Non-pigmented ciliary epithelial cell (primary cell): Measurements from ENCODE around the gene ACTN3.
"Not testable (repeated sequence)": the region's sequence is repeated elsewhere in the genome, so short reads cannot be mapped to it uniquely, and the experiment has no call there.

ENCODE experiments used
- DNase-seq: peaks from one replicate; pipeline ENCODE4 v3.0.0-alpha.2; 2010; ENCODE audit warnings: low read depth

The ACTN3 gene

DNA sequence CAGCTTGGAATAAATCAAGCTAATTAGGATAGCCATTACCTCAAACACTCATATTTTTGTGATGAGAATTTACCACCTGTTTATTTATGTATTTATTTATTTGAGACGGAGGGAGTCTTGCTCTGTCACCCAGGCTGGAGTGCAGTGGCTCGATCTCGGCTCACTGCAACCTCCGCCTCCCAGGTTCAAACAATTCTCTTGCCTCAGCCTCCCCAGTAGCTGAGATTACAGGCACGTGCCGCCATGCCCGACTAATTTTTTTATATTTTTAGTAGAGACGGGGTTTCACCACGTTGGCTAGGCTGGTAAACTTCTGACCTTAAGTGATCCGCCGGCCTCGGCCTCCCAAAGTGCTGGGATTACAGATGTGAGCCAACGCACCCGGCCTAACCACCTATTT is 1.8 kb upstream of the ACTN3 start:
- DNase-seq = not testable (repeated sequence)

DNA sequence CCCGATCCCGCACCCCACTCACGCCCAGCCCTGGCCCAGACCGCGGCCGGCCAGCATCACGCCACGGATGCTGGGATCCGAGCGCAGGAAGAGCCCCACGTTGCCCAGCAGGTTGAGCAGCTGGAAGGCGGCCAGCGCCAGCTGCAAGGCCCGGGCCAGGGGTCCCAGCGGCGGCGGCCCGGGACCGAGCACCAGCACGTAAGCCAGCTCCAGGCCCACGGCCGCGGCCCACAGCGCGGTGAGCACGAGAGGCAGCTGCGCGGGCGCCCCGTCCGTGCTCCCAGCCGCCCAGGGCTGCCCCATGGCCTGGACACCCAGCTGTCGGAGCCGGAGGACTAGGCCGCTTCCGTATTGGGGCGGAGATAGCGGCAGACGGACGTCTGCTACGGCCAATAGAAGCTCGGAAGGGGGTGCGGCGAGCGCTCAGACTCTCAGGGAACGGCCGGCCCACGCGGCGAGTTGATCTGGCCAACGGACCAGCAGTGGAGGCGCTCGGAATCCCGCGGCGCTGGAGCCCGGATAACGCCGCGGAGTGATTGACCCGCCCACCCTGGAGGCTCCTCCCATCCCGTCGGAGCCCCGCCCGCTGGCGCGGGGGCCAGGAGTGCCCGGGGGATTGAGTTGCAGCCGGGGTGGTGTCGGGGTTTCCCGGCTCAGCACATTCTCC is 869 bp upstream of the ACTN3 start, which contains the start of gene ZDHHC24:
TSS of gene ZDHHC24 (minus strand) at position 348 of the 667 bp plus-strand sequence. CDS start at position 303, 45 bp downstream.
- DNase-seq = peak; percentile 83

DNA sequence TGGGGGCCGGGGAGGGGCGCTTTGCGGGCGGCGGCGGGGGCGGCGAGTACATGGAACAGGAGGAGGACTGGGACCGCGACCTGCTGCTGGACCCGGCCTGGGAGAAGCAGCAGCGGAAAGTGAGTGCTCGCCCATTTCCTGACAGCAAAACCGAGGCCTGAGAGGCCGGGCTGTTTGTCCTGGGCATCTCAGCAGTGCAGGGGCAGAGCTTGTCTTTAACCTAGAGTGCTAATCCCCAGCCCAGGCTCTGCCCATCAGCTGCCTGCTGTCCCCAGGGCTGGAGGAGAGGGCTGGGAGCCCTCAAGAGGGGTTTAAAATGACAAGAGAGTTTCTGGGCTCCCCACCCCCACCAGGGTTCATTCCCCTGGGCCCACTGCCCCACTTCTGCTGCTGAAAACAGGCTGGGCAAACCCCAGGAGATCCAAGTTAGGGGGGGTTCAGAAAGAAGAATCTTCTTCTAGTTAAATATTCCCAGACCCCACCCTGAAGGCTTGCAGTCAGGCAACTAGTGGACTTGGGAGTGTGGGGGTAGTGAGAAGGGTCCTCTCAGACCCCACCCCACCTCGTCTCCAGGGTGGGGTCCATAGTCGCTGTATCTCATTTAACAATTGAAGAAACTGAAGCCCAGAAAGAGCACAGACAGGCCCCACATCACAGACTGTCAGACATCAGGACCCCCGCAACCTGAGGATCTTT is 411 bp downstream of the ACTN3 start:
- no peak for DNase-seq

DNA sequence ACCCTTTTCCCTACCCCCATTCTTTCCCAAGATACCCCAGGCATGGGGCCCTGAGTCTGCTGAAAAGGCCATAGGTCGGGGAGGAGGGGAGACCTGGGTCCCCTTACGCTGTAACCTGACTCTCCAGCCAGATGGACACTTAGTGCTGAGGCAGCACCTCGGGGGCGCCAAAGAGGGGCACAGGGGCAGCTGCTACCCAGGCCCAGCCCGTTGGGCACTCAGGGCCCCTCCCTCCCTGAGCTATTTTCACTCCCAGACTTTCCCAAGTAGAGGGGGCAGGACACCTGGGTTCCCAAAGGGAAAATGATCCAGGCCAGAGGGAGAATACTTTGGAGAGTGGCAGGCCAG is 933 bp downstream of the ACTN3 start:
- no peak for DNase-seq

DNA sequence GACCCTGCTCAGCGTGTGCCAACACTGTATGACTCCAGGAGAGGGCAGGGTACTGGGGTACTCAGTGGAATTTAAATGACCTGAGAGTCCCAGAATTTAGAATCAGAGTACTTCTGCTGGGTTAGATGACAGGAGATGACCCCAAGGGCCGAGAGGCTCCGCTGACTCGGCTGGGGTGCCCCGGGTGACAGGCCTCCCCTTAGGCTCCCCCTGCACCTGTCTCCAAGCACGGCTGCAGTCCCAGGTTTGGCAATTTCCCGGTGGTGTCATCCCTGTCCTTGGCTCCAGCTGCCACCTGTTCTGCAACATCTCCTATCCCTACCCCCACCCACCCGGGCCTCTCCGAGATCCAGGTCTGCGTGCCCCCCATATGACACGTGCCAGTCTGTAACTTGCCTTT is 1.3 kb downstream of the ACTN3 start:
- DNase-seq = no peak

DNA sequence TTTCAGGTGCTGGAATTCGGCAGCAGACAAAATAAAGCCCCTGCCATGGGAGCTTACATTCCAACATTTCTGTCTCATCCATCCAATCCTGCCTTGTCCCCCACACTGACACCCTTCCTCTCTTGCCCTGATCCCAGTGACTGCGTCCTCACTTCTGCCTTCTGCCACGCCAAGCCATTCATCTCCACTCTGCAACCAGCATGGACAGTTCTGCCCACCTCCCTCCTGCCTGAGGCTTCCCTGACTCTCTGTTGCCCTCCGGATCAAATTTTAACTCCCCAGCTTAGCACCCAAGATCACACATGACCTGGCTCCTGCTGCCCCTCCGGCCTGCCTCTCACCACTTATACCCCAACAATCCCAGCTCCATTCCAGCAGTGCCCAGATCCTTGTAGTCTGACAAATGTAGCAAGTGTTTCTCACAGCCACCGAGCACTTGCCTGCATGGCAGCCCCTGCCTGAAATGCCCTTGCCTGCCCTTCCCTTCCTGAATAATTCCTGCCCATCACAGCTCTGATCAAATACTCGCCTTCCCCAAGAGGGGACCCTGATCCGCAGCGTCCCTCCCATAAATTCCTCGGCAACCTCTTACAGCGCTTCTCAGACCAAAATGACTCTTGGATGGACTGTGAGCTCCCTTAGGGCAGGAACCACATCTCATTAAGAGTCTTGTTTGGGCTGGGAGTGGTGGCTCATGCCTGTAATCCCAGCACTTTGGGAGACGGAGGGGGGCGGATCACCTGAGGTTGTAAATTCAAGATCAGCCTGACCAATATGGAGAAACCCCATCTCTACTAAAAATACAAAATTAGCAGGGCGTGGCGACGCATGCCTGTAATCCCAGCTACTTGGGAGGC is 2.3 kb downstream of the ACTN3 start:
- DNase-seq = no peak

DNA sequence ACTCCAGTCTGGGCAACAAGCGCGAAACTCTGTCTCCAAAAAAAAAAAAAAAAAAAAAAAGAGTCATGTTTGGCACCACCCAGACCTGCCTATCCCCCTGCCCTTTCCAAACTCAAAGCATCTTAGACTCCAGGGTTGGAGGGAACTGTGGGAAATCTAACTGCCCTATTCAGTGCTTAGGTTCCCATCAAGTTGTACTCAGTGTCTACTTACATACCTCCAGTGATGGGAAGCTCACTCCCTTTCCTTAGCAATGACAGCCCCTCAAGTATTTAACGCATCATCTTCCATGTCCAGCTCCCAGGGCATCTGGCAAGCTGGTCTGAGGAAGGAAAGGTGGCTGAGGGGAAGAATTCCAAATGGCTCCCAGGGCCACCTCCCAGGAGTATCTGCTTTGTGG is 3.0 kb downstream of the ACTN3 start:
- DNase-seq = no peak

DNA sequence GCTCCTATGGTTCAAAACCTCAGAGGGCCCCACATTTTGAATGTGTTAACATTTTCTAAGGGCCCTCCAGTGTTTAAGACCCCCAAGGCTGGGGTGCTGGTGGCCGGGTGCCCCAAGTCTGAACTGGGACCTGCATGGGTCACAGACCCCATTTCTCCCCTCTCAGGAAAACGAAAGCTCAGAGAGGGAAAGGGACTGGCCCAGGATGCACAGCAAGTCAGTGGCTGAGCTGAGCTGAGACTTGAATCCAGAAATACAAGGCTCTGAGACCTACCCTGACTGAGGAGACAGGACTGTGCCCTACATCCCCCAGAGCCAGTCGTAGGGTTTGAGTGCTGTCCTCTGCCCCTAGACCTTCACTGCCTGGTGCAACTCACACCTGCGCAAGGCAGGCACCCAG is 4.2 kb downstream of the ACTN3 start:
- DNase-seq = no peak

DNA sequence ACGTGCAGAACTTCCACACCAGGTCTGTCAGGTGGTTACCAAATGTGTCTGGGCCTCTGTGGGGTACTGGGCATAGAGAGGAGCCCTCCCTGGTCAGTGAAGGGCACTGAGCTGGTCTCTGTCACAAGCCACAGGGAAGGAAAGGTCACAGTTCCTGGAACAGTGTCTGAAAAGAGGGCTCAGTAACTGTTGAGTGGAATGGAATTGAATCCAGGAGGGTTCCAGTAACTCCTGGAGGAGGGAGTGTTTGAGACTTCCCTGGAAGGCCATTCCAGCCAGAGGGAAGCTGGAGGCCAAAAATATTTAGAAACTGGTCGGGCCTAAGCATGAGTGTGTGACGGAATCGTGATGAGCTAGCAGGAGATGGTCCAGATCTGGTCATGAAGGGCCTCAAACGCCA is 7.9 kb downstream of the ACTN3 start:
- DNase-seq = no peak

DNA sequence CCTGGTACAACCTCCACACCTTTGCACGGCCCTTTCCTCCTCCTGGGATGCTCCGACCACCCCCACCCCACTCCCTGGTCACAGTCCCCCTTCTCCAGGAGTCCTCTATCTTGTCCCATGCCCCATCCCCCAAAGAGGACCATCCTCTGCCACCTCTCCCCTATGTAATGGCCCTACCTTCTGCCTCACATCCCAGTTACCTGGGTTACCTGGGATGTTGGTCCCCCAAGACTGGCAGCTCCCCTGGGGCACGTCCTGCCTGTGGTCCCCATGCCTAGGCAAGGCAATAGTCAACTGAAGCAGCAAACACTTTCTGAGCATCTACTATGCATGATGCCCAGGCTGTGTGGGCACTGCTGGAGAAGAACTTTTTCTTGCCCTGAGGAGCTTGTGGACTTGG is 8.7 kb downstream of the ACTN3 start:
- DNase-seq = no peak

DNA sequence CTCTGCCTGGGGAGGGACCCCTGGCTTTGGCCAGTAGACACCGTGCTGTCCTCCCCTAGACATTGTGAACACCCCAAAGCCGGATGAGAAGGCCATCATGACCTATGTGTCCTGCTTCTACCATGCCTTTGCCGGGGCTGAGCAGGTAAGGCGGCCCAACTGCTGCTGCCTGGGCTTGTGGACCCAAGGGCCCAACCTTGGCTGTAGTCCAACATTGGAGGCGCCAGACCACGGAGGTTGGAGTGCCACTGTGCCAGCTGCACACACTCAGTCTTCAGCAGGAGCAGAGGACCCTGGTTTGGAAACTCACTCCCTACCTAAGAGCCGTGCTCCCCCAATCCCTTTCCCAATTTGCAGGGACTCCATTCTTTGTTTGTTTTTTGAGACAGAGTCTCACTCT is 9.4 kb downstream of the ACTN3 start:
- DNase-seq = no peak

DNA sequence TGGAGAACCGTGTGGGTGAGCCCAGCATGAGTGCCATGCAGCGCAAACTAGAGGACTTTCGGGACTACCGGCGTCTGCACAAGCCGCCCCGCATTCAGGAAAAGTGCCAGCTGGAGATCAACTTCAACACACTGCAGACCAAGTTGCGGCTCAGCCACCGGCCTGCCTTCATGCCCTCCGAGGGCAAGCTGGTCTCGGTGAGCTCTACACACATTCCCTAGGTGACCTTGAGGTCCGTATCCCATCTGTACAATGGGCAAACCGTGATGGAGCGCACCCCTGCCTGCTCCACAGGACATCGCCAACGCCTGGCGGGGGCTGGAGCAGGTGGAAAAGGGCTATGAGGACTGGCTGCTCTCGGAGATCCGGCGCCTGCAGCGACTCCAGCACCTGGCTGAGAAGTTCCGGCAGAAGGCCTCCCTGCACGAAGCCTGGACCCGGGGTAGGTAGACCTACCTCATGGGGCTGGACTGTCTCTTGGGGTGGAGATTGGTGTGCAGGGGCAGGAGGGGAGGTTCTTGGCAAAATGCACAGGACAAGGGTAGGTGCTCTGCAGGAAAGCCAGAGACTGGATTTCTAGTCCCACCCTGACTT is 11.1 kb downstream of the ACTN3 start:
- DNase-seq = no peak

DNA sequence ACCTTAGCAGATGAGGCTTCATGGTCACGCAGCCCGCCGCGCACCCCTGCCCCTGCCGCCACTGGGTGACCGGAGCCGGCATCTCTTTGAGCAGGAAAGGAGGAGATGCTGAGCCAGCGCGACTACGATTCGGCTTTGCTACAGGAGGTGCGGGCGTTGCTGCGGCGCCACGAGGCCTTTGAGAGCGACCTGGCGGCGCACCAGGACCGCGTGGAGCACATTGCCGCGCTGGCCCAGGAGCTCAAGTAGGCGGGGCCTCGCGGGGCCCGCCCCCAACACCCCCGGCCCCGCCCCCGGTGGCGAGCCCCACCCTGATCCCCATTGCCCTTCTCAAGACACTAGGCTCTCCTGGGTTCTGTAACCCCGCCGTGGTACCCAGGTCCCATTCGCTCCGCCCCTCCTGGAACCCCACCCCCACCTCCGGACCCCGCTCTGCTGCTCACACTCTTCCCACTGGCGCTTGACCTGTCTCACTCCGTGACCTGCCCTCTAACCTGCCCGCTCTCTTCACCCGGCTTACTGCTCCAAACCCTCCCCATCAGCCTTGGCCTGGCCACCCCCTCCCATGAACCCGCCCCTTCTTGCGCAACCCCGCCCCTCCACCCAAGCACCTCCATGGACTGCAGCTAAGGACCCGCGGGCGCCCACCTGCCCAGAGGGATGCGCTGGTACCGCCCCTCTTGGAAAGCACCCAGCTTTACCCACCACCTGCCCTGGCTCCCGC is 12.6 kb downstream of the ACTN3 start:
- DNase-seq = no peak

DNA sequence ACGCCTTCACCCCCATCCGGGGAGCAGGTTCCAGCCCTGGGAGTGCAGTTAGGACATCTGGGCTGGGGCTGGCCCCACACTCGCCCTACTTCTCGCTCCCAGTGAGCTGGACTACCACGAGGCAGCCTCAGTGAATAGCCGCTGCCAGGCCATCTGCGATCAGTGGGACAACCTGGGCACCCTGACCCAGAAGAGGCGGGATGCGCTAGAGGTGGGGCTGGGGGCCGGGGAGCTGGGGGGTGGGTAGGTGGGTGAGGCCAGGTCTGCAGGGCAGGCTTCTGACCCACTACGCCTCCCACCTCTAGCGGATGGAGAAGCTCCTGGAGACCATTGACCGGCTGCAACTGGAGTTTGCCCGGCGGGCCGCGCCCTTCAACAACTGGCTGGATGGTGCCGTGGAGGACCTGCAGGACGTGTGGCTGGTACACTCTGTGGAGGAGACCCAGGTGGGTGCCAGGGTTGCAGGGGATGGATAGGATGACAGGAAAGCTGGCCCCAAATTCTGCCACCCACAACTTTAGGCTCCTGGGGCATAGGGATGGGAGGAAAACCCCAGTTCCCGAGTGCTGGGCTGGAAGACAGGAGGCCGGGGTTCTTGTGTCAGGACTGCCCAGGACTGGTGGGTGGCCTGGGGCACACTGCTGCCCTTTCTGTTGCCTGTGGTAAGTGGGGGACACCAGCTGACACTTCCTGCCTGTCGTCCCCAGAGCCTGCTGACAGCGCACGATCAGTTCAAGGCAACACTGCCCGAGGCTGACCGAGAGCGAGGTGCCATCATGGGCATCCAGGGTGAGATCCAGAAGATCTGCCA is 13.4 kb downstream of the ACTN3 start:
- DNase-seq = no peak

DNA sequence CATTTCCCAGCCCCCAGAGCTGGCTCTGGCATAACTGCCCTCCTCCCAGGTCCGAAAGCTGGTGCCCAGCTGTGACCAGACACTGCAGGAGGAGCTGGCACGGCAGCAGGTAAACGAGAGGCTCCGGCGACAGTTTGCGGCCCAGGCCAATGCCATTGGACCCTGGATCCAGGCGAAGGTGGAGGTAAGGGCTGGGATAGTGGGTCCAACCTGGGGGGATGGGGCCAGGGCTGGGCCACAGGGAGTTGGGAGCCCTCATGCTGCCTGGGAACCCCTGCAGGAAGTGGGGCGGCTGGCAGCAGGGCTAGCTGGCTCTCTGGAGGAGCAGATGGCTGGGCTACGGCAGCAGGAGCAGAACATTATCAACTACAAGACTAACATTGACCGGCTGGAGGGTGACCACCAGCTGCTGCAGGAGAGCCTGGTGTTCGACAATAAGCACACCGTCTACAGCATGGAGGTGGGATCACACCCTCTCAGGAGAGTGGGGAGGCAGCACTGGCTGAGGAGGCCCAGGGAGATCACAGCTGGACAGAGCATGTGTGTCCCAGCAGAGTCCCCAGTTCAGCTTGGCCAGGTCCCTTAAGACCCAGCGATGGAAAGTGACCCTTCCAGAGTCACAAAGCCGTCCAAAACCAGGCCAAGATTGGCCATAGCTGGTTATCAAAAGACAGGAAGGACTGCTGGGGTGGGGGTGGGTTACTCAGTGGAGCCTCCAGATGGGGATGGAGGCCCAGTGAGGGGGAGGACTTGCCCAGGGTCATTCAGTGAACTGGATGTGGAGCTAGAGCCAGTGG is 14.7 kb downstream of the ACTN3 start:
- no peak for DNase-seq

DNA sequence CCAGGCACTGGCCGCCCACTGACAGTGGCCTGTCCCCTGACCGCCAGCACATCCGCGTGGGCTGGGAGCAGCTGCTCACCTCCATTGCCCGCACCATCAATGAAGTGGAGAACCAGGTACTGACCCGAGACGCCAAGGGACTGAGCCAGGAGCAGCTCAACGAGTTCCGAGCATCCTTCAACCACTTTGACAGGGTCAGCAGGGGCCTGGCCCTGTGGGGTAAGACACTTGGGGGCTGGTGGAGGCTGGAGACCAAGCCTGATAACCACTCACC is 15.2 kb downstream of the ACTN3 start:
- no peak for DNase-seq

DNA sequence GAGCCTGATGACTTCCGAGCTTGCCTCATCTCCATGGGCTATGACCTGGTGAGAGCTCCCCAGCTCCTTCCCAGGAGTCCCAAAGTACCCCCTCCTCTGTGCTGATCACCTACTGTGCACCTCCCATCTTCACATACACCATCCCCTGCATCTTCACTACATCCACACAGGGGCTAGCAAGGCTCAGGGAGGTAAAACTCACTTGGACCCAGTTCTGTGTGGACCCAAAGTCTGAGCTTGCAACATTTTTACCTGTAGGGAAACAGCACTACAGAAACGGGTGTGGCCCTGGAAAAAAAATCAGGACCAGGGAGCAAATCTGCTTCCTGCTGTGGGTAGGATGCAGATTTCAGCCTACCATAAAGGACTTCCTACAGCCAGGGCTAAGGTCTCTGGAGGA is 15.6 kb downstream of the ACTN3 start:
- no peak for DNase-seq

DNA sequence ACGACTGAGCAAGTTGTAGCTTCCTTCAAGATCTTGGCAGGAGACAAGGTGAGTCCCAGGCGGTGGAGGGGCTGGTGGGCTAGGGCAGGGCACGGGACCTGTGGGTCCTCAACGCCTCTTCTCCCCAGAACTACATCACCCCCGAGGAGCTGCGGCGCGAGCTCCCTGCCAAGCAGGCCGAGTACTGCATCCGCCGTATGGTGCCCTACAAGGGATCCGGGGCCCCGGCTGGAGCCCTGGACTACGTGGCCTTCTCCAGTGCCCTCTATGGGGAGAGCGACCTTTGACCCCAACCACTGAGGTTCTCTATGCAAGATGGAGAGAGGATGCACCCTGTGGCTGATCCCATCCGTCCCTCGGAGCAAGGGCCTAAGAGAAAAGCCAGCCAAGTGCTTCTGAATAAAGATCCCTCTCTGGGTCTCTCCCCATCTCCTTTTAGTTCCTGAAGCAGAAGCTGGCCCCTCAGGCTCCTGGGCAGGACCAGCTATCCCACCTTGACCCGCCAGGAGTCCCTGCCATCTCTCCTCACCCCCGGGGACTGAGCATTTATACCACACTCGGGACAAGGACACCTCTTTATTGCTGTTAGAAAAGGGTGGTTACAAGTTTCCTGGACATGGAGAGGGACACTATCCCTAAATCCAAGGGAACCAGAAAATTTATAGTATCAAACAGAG is 16.3 kb downstream of the ACTN3 start:
- DNase-seq = no peak

DNA sequence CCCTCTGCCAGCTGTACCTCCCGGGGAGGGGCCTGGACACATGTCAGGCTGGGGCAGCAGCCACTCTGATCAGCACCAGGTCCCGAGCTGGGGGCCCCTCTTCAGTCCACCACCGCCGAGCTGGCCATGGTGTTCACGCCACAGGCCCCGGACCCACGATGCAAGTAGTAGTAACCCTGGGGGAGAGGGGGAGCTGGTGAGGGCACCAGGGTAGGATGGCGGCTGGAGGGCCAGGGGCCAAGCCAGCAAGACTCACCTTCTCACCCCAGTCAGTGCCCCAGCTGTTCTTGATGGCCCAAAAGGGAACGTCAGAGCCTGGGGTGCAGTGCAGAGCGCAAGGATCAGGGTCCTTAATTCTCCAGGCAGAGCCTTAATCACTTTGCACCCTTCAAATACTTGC is 17.1 kb downstream of the ACTN3 start:
- no peak for DNase-seq

DNA sequence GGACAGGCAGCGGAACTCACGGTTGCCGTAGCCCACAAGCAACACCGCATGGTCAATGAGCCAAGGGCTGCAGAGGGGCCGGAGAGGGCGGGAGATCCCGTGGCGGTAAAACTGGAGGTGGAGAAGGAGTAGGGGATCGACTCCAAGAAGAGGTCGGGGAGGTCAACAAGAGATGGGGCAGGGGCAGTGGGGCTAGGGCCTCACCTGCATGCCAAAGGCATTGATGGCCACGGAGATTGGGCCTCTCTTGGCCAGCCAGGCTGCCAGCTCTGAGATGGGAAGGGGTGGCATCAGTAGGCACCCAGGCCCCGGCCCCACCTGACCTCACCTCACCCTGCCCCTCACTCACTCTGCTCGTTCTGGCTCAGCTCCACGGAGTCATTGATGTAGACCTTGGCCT is 17.8 kb downstream of the ACTN3 start:
- DNase-seq = no peak
